ENCODE measurements around the gene ACTG1. TPM values are rescaled to one million over a fixed set of nuclear protein-coding genes. Genes with fewer than 3 reads are reported as not detected.
"Not testable (repeated sequence)": the region's sequence is repeated elsewhere in the genome, so short reads cannot be mapped to it uniquely, and the experiment has no call there.

The ACTG1 gene
- total RNA-seq, 1 donor from 2014 or later, result 342 TPM

DNA sequence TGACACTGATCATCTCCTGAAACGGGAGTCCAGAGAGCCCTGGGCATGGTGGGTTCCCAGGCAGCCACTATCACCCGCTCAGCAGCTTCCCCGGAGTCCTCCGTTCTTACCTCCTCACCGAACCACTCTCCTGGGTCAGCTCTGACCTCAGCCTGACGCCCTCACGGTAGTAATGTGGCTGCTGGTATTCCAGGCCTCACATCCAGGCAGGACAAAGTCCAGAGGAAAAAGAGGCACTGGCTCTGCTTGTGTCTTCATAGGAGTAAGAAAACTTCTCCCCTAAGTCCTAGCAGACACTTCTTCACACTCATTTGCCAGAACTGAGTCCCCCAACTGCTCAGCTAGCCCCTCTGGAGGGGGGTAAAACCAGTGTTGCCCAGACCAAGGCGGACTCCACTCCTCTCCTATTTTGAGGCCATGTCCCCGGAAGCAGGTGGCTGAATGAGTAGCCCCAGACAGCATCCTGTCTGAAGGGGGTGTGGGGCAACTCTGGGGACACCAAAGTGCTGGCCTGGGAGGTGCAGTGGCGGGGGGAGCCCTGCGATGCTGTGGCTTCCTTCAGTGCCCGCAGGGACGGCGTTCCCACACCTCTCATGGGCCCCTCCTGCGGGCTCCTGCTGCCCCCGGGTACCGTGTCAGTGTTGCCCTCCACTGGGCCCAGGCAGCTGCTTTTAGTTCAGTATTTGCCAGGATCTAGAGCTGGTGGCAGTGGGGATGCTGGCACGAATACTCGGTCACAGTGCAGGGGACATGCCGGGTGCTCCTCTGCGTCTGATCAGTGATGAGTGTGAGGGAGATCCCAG lies 20.9 kb upstream of the ACTG1 start:
- no peak overlapping the region for H3K27ac ChIP-seq (replicated peaks)
- H3K4me1 ChIP-seq, result peaks cover 19% of the 10 kb centered on the region
- no peak overlapping the region for H3K4me3 ChIP-seq
- DNase-seq, result no peak
- TF ChIP-seq, protein P1, sequence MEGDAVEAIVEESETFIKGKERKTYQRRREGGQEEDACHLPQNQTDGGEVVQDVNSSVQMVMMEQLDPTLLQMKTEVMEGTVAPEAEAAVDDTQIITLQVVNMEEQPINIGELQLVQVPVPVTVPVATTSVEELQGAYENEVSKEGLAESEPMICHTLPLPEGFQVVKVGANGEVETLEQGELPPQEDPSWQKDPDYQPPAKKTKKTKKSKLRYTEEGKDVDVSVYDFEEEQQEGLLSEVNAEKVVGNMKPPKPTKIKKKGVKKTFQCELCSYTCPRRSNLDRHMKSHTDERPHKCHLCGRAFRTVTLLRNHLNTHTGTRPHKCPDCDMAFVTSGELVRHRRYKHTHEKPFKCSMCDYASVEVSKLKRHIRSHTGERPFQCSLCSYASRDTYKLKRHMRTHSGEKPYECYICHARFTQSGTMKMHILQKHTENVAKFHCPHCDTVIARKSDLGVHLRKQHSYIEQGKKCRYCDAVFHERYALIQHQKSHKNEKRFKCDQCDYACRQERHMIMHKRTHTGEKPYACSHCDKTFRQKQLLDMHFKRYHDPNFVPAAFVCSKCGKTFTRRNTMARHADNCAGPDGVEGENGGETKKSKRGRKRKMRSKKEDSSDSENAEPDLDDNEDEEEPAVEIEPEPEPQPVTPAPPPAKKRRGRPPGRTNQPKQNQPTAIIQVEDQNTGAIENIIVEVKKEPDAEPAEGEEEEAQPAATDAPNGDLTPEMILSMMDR (IDR thresholded peaks at IDR 0.05; ENCODE audit: borderline replicate concordance), result no peak
- no peaks in the 10 kb centered on the region for H3K9me3 ChIP-seq (replicated peaks)
- H3K27me3 ChIP-seq (ENCODE audit: low read depth), result peaks cover 72% of the 10 kb centered on the region
- intact Hi-C loops (cut with micrococcal nuclease), result no loop called here
- peaks cover 7% of the 10 kb centered on the region for H3K36me3 ChIP-seq

DNA sequence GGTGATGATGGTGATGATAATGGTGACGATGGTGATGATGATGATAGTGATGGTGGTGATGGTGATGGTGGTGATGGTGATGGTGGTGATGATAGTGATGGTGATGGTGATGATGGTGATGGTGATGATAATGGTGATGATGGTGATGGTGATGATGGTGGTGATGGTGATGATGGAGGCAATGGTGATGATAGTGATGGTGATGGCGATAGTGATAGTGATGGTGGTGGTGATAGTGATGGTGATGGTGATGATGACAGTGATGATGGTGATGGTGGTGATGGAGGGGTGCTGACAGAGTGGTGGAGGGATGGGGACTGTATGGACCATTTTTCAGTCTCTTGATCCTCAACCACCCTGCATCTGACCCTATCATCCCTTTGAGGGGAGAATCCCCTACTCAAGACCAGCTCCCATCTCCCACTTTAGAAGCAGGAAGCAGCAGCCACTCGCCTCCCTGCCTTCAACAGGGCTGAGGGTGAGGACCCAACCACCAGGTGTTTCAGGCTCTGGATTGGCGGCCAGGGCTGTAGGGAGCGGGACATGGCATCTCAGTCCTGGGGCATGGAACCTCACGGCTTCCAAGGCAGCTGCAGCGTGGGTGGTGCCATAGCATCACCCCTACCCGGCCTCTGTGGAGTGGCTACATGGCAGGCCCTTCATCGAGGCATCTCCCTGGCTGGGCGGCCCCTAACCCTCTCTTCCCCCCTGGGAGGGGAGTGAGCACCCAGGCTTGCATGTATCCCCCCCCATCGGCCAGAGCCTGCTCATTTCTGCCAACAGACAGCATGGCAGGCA lies 20.1 kb upstream of the ACTG1 start:
- Histone ChIP-seq H3K27ac (replicated peaks) (no peak overlapping the region), H3K36me3 (no peaks in the 10 kb centered on the region), H3K4me1 (peaks cover 18% of the 10 kb centered on the region), H3K4me3 (no peak overlapping the region), H3K9me3 (replicated peaks) (no peaks in the 10 kb centered on the region), H3K27me3 (ENCODE audit: low read depth) (peaks cover 74% of the 10 kb centered on the region)
- intact Hi-C loops (cut with micrococcal nuclease), result no loop called here
- TF ChIP-seq, protein P1 (IDR thresholded peaks at IDR 0.05; ENCODE audit: borderline replicate concordance), result no peak
- DNase-seq, result no peak

DNA sequence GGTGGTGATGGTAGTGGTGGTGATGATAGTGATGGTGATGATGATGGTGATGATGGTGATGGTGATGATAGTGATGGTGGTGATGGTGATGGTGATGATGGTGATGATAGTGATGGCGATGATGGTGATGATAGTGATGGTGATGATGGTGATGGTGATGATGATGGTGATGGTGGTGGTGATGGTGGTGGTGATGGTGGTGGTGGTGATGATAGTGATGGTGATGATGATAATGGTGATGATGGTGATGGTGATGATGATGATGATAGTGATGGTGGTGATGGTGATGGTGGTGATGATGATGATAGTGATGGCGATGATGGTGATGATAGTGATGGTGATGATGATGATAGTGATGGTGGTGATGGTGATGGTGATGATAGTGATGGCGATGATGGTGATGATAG lies 19.4 kb upstream of the ACTG1 start:
- DNase-seq; H3K4me3 ChIP-seq; H3K9me3 ChIP-seq (replicated peaks); H3K36me3 ChIP-seq; H3K27ac ChIP-seq (replicated peaks); intact Hi-C loops (cut with micrococcal nuclease): not testable (repeated sequence)
- H3K4me1 ChIP-seq, result peaks cover 11% of the 10 kb centered on the region
- H3K27me3 ChIP-seq (ENCODE audit: low read depth), result peaks cover 74% of the 10 kb centered on the region

DNA sequence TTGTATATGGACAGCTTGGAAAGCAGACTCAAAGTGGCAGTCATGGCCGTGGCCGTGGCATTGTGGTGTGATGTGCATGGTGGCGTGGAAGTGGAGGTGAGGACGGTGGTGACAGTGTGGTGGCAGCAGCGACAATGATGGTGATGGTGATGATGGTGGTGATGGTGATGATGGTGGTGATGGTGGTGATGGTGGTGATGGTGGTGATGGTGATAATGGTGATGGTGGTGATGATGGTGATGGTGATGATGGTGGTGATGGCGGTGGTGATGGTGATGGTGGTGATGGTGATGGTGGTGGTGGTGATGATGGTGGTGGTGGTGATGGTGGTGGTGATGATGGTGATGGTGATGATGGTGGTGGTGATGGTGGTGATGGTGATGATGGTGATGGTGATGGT lies 18.4 kb upstream of the ACTG1 start:
- intact Hi-C loops (cut with micrococcal nuclease), result not testable (repeated sequence)
- peaks cover 74% of the 10 kb centered on the region for H3K27me3 ChIP-seq (ENCODE audit: low read depth)

DNA sequence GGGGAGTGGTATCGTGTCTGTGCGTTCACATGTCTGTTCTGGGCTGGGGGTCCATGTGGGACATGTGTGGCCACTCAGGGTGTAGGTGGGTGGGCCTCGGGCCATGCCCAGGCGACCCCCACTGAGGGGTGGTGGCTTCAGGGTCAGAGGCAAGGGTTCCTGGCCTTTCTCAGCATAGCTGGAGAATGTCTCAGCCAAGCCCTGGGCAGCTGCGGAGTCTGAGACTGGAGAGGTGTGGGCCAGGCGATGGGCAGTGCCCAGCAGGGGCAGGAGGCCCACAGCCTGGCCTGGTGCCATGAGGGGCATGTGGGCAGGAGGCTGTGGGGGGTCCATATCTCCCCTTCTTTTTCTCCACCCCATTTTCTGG lies 16.8 kb upstream of the ACTG1 start:
- Histone ChIP-seq H3K27me3 (ENCODE audit: low read depth) (peaks cover 78% of the 10 kb centered on the region), H3K4me1 (no peaks in the 10 kb centered on the region), H3K36me3 (no peaks in the 10 kb centered on the region), H3K27ac (replicated peaks) (no peak overlapping the region), H3K4me3 (no peak overlapping the region), H3K9me3 (replicated peaks) (no peaks in the 10 kb centered on the region)
- TF ChIP-seq, protein P1 (IDR thresholded peaks at IDR 0.05; ENCODE audit: borderline replicate concordance), result no peak
- intact Hi-C loops (cut with micrococcal nuclease), result no loop called here
- DNase-seq, result no peak

More for the DNA sequence above, 18.4 kb upstream of the ACTG1 start:
- not testable (repeated sequence) for H3K4me1 ChIP-seq; H3K27ac ChIP-seq (replicated peaks); H3K4me3 ChIP-seq; H3K36me3 ChIP-seq; DNase-seq; H3K9me3 ChIP-seq (replicated peaks)

DNA sequence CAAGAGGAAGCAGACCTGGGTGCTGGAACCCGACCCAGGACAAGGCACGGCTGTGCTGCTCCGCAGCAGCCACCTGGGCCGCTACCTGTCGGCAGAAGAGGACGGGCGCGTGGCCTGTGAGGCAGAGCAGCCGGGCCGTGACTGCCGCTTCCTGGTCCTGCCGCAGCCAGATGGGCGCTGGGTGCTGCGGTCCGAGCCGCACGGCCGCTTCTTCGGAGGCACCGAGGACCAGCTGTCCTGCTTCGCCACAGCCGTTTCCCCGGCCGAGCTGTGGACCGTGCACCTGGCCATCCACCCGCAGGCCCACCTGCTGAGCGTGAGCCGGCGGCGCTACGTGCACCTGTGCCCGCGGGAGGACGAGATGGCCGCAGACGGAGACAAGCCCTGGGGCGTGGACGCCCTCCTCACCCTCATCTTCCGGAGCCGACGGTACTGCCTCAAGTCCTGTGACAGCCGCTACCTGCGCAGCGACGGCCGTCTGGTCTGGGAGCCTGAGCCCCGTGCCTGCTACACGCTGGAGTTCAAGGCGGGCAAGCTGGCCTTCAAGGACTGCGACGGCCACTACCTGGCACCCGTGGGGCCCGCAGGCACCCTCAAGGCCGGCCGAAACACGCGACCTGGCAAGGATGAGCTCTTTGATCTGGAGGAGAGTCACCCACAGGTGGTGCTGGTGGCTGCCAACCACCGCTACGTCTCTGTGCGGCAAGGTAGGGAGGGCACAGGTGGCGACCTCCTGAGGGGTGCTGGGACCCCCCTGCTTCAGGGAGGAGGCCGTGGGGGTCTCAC lies 16.2 kb upstream of the ACTG1 start:
- DNase-seq, result no peak
- Histone ChIP-seq H3K27me3 (ENCODE audit: low read depth) (peaks cover 78% of the 10 kb centered on the region), H3K36me3 (no peaks in the 10 kb centered on the region), H3K9me3 (replicated peaks) (no peaks in the 10 kb centered on the region), H3K27ac (replicated peaks) (no peak overlapping the region), H3K4me1 (peaks cover under 1% of the 10 kb centered on the region), H3K4me3 (no peak overlapping the region)
- intact Hi-C loops (cut with micrococcal nuclease), result no loop called here
- TF ChIP-seq, protein P1 (IDR thresholded peaks at IDR 0.05; ENCODE audit: borderline replicate concordance), result no peak

Measured in left ventricle myocardium inferior (tissue), 1 donor.